Measurements from ENCODE around the gene CCDC8.
"Not testable (repeated sequence)": the region's sequence is repeated elsewhere in the genome, so short reads cannot be mapped to it uniquely, and the experiment has no call there.

The CCDC8 gene

GRCh38 chr19:46427518-46428045 lies 14.2 kb upstream of the CCDC8 start:
- no peak for DNase-seq

GRCh38 chr19:46426506-46427162 lies 13.3 kb upstream of the CCDC8 start:
- DNase-seq = peak; percentile 91

GRCh38 chr19:46426035-46426505 lies 12.7 kb upstream of the CCDC8 start:
- peak; percentile 69 for DNase-seq

- DNase-seq = no peak
Measured at GRCh38 chr19:46423188-46423587, 9.8 kb upstream of the CCDC8 start.

- DNase-seq = no peak
Measured at GRCh38 chr19:46422344-46422743, 9.0 kb upstream of the CCDC8 start.

GRCh38 chr19:46420056-46420455 lies 6.7 kb upstream of the CCDC8 start:
- DNase-seq = no peak

GRCh38 chr19:46415804-46416709 lies 2.7 kb upstream of the CCDC8 start:
- DNase-seq = peak; percentile 77

- DNase-seq = not testable (repeated sequence)
Measured at GRCh38 chr19:46414899-46415298, 1.5 kb upstream of the CCDC8 start.

- no peak for DNase-seq
Measured at GRCh38 chr19:46412650-46413261, 608 bp downstream of the CCDC8 start.

GRCh38 chr19:46411925-46412649 lies 1.3 kb downstream of the CCDC8 start:
- peak; percentile 26 for DNase-seq

GRCh38 chr19:46411088-46411924 lies 2.1 kb downstream of the CCDC8 start:
- DNase-seq = no peak

GRCh38 chr19:46410205-46411087 lies 2.9 kb downstream of the CCDC8 start:
- no peak for DNase-seq

- DNase-seq = no peak
Measured at GRCh38 chr19:46409191-46409590, 4.2 kb downstream of the CCDC8 start.

- DNase-seq = no peak
Measured at GRCh38 chr19:46408664-46409039, 4.7 kb downstream of the CCDC8 start.

- no peak for DNase-seq
Measured at GRCh38 chr19:46407856-46408663, 5.3 kb downstream of the CCDC8 start.

- no peak for DNase-seq
Measured at GRCh38 chr19:46406976-46407375, 6.4 kb downstream of the CCDC8 start.

GRCh38 chr19:46404753-46405468 lies 8.5 kb downstream of the CCDC8 start:
- peak; percentile 37 for DNase-seq

- DNase-seq = peak; percentile 56
Measured at GRCh38 chr19:46404055-46404752, 9.2 kb downstream of the CCDC8 start.

Measured in DMS79 treated with DMSO at 0.1 percent for 48 hours (cell line).